ENCODE measurements around the gene AMBRA1. TPM values are rescaled to one million over a fixed set of nuclear protein-coding genes. Genes with fewer than 3 reads are reported as not detected.

AMBRA1 gene
- total RNA-seq, 2 experiments from 2014 or later: 24.6 to 30.7 TPM

DNA sequence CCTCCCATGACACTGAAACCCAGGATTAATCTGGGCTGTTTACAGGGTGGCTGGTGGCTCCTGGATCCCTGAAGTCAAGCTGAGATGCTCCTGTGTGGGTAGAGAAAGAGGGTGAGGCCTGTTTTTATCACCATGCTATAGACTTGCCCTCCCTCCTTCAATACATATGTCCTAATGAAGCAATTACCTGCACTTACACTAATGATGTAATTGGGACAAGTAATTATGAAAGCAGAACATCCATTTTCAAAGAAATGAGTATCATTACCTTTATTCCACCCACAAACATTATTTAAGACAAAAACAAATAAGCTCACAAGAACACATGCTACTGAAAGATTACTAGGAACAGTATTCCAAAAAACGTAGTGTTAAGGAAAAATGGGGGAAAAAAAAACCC lies 138.0 kb downstream of the AMBRA1 start:
- intact Hi-C loops (cut with micrococcal nuclease; ENCODE audit: unreplicated experiment): no loop called here
- no peaks in the 10 kb centered on the region for H3K9me2 ChIP-seq (ENCODE audit: insufficient read depth, low read length)
- H3K4me3 ChIP-seq (ENCODE audit: low read depth, low read length, poor library complexity, severe bottlenecking): no peak overlapping the region
- CTCF ChIA-PET (ENCODE audit: unreplicated experiment): interaction anchor here (1.3 kb wide), 1 partner anchor 33 kb away, joined by 3 read pairs; no protein-coding TSS in a partner anchor
- POLR2A ChIA-PET: no interaction called here
- H3K36me3 ChIP-seq (ENCODE audit: insufficient read depth, low read length): peaks cover 3% of the 10 kb centered on the region; the same call in 1 of the 2 replicates
- H3K79me2 ChIP-seq (ENCODE audit: insufficient read depth, low read depth, low read length): no peaks in the 10 kb centered on the region
- H3K4me1 ChIP-seq (ENCODE audit: insufficient read depth, low read length, poor library complexity, severe bottlenecking): no peaks in the 10 kb centered on the region
- no peak overlapping the region for H2AFZ ChIP-seq (ENCODE audit: low read length)
- H3K9me3 ChIP-seq (ENCODE audit: low read length): no peaks in the 10 kb centered on the region
- no peak for DNase-seq (ENCODE audit: low spot score)
- H3K4me2 ChIP-seq (ENCODE audit: low read length): no peak overlapping the region
- TF ChIP-seq, protein P1, sequence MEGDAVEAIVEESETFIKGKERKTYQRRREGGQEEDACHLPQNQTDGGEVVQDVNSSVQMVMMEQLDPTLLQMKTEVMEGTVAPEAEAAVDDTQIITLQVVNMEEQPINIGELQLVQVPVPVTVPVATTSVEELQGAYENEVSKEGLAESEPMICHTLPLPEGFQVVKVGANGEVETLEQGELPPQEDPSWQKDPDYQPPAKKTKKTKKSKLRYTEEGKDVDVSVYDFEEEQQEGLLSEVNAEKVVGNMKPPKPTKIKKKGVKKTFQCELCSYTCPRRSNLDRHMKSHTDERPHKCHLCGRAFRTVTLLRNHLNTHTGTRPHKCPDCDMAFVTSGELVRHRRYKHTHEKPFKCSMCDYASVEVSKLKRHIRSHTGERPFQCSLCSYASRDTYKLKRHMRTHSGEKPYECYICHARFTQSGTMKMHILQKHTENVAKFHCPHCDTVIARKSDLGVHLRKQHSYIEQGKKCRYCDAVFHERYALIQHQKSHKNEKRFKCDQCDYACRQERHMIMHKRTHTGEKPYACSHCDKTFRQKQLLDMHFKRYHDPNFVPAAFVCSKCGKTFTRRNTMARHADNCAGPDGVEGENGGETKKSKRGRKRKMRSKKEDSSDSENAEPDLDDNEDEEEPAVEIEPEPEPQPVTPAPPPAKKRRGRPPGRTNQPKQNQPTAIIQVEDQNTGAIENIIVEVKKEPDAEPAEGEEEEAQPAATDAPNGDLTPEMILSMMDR (conservative IDR thresholded peaks at IDR 0.05; ENCODE audit: low read length): no peak
- no peak for TF ChIP-seq EZH2phosphoT487 (IDR thresholded peaks at IDR 0.05; ENCODE audit: borderline replicate concordance, low read depth, low read length)
- peaks cover 4% of the 10 kb centered on the region; the same call in 1 of the 2 replicates for H4K20me1 ChIP-seq (ENCODE audit: insufficient read depth, low read length)
- no peak overlapping the region for H3K27ac ChIP-seq (ENCODE audit: low read depth, low read length, poor library complexity, severe bottlenecking)
- no TSS peak for BruUV-seq (replicated peaks)

DNA sequence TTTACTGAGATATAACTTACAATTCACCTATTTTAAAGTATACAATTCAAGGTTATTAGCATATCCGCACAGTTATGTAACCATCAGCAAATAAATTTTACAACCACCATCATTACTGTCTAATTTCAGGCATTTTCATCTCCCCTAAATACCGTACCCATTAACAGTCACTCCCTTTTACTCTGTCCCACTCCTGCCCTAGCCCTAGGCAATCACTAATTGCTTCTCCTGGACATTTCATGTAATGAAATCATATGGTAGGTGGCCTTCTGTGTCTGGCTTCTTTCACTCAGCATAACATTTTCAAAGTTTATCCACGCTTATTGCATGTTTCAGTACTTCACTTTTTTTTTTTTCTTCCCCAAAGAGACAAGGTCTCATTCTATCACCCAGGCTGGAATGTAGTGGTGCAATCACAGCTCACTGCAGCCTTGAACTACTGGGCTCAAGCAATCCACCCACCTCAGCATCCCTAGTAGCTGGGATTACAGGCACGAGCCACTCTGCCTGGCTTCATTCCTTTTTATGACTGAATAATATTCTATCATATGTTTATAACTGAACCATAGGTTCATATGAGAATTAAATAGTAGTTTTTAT lies 140.8 kb downstream of the AMBRA1 start:
- ChIA-PET POLR2A (interaction anchor here (0.5 kb wide), 1 partner anchor 92 kb away, joined by 3 read pairs; no protein-coding TSS in a partner anchor), CTCF (ENCODE audit: unreplicated experiment) (no interaction called here)
- Histone ChIP-seq H3K36me3 (ENCODE audit: insufficient read depth, low read length) (peaks cover 3% of the 10 kb centered on the region), H3K4me1 (ENCODE audit: insufficient read depth, low read length, poor library complexity, severe bottlenecking) (no peaks in the 10 kb centered on the region), H4K20me1 (ENCODE audit: insufficient read depth, low read length) (peaks cover 4% of the 10 kb centered on the region; the same call in 1 of the 2 replicates), H3K4me3 (ENCODE audit: low read depth, low read length, poor library complexity, severe bottlenecking) (no peak overlapping the region), H3K27ac (ENCODE audit: low read depth, low read length, poor library complexity, severe bottlenecking) (no peak overlapping the region), H3K9me2 (ENCODE audit: insufficient read depth, low read length) (no peaks in the 10 kb centered on the region), H3K9me3 (ENCODE audit: low read length) (no peaks in the 10 kb centered on the region), H3K4me2 (ENCODE audit: low read length) (no peak overlapping the region), H3K79me2 (ENCODE audit: insufficient read depth, low read depth, low read length) (no peaks in the 10 kb centered on the region), H2AFZ (ENCODE audit: low read length) (no peak overlapping the region)
- BruUV-seq (replicated peaks): no TSS peak
- intact Hi-C loops (cut with micrococcal nuclease; ENCODE audit: unreplicated experiment): no loop called here
- no peak for TF ChIP-seq EZH2phosphoT487 (IDR thresholded peaks at IDR 0.05; ENCODE audit: borderline replicate concordance, low read depth, low read length)
- TF ChIP-seq, protein P1 (conservative IDR thresholded peaks at IDR 0.05; ENCODE audit: low read length): no peak
- DNase-seq (ENCODE audit: low spot score): no peak

DNA sequence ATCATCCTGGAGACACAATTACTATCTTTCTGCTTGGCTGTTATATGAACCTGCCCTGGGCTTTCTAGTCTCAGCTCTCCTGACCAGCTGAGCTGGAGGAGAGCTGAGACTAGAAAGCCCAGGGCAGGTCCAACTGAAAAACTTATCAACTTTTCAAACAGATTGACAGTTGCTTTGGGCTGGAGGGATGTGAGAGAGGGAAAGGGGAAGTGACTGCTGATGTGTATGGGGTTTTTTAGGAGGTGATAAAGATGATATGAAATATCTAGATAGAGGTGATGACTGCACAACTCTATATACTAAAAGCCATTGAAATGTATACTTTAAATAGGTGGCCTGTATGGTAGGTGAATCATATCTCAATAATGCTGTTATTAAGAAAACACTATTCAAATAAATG lies 142.1 kb downstream of the AMBRA1 start:
- no peak for DNase-seq (ENCODE audit: low spot score)
- H3K4me2 ChIP-seq (ENCODE audit: low read length): no peak overlapping the region
- no TSS peak for BruUV-seq (replicated peaks)
- ChIA-PET POLR2A (interaction anchor here (1.3 to 2.1 kb wide), 2 partner anchors 12 to 48 kb away, joined by 3 to 9 read pairs; no protein-coding TSS in a partner anchor), CTCF (ENCODE audit: unreplicated experiment) (no interaction called here)
- H2AFZ ChIP-seq (ENCODE audit: low read length): no peak overlapping the region
- intact Hi-C loops (cut with micrococcal nuclease; ENCODE audit: unreplicated experiment): no loop called here
- TF ChIP-seq, protein P1 (conservative IDR thresholded peaks at IDR 0.05; ENCODE audit: low read length): no peak
- no peak for TF ChIP-seq EZH2phosphoT487 (IDR thresholded peaks at IDR 0.05; ENCODE audit: borderline replicate concordance, low read depth, low read length)
- H3K79me2 ChIP-seq (ENCODE audit: insufficient read depth, low read depth, low read length): no peaks in the 10 kb centered on the region
- peaks cover 3% of the 10 kb centered on the region for H3K36me3 ChIP-seq (ENCODE audit: insufficient read depth, low read length)
- H3K4me1 ChIP-seq (ENCODE audit: insufficient read depth, low read length, poor library complexity, severe bottlenecking): peaks cover under 1% of the 10 kb centered on the region
- peaks cover 4% of the 10 kb centered on the region; the same call in 1 of the 2 replicates for H4K20me1 ChIP-seq (ENCODE audit: insufficient read depth, low read length)
- no peaks in the 10 kb centered on the region for H3K9me3 ChIP-seq (ENCODE audit: low read length)
- H3K4me3 ChIP-seq (ENCODE audit: low read depth, low read length, poor library complexity, severe bottlenecking): no peak overlapping the region
- no peaks in the 10 kb centered on the region for H3K9me2 ChIP-seq (ENCODE audit: insufficient read depth, low read length)
- no peak overlapping the region for H3K27ac ChIP-seq (ENCODE audit: low read depth, low read length, poor library complexity, severe bottlenecking)
